ENCODE measurements around the gene KLF5.
"Not testable (repeated sequence)": the region's sequence is repeated elsewhere in the genome, so short reads cannot be mapped to it uniquely, and the experiment has no call there.

Gene KLF5

GRCh38 chr13:73090116-73090822, 31.5 kb downstream of the KLF5 start:
- DNase-seq: no peak

DNA sequence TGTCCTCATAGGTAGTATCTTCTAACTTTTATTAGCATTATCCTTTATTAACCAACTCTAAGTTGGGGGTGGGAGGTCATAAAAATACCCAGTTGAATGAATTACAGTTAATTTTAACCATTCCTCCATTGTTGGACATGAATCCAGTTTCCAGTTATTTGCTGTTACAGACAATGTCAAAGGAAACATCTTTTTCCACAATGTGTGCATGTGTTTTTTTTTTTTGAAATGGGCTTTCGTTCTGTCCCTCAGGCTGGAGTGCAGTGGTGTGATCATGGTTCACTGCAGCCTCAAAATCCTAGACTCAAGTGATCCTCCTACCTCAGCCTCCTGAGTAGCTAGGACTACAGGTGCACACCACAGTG, 32.0 kb downstream of the KLF5 start:
- DNase-seq: no peak

DNA sequence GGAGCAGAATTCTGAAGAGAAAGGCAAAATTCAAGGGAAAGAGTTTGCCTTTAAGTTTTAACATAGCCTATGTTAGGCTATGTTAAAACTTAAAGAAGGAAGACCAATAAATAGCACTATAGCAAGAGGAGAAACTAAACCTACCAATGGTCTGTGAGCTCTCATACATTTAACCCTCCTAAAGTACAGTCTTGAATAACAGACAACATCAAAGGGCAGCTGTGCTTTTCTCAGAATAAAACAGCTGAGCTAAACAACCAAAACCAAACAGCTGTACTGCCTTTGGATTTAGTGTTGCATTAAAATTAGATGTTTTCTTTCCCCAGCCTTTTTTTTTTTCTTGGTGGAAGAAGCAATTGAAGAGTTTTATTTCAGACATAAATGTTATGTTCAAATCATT, 34.0 kb downstream of the KLF5 start:
- no peak for DNase-seq

GRCh38 chr13:73096173-73096572, 37.4 kb downstream of the KLF5 start:
- no peak for DNase-seq

DNA sequence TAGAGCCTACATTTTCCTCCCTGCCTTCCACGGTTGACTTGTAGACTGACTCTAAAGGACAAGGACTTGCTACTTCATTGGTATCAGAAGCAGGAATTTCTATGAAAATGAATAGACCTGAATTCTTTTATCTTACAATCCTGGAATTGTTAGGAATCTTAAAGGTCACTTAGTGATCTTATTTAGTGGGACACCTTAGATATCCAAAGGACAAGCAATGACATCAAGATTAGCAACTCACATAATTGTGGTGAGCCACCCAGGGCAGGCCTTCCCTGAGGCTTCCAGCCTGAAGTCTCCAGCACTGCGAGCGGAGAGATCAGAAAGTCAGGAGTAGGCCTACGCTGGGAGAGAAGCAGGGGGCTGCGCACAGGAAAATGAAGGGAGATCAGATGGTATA, 37.8 kb downstream of the KLF5 start:
- no peak for DNase-seq

- DNase-seq: not testable (repeated sequence)
These were observed 42.0 kb downstream of the KLF5 start for GRCh38 chr13:73100781-73101180.

DNA sequence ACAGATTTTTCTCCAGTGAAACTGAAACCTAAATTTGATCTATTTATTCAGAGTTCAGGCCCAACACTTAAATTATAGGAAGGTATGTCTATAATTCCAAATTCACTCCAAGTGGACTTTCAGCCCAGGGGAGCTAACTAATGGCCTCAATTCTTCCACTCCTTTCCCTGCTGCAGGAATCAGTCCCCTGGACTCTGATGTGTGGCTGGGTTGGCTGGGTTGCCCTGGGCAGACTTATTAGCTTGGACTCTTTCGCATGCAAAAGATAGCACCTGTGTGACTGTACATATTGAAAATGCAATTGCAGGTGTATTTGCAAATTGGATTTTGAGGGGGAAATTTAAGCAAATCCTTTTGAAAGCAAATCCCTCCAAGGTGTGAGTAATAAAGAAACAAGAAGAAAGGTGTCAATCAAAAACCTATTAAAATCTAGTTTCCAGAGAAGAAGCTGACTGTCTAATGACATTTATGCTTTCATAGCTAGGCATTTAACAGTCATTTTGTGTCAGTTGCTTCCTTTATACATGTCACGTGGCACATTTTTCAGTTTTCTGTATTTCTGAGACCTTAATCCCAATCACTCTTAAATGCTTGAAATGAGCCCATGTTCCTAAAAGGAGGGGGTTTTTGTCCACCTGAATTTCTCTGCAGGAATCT, 42.7 kb downstream of the KLF5 start:
- no peak for DNase-seq

DNA sequence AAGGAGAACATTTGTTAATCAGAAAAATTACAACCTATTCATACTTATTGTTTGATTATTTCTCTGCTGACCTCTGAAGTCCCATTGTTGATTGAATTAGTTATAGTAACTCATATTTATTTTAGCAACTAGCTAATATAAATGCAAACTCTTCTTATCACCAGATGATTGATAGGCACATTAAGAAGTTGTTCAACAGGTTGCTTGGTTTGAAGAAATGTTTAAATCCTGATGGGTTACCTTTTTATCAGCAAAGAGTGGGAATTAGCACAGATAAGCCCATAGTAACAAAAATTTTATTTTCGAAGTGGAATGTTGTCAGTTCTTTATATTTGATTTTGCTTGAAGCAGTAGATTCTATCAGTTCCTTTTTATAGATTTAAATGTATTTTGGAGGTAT, 44.4 kb downstream of the KLF5 start:
- DNase-seq: no peak

- DNase-seq: no peak
These were observed 47.8 kb downstream of the KLF5 start for GRCh38 chr13:73106513-73107178.

GRCh38 chr13:73107481-73107880, 48.7 kb downstream of the KLF5 start:
- no peak for DNase-seq

DNA sequence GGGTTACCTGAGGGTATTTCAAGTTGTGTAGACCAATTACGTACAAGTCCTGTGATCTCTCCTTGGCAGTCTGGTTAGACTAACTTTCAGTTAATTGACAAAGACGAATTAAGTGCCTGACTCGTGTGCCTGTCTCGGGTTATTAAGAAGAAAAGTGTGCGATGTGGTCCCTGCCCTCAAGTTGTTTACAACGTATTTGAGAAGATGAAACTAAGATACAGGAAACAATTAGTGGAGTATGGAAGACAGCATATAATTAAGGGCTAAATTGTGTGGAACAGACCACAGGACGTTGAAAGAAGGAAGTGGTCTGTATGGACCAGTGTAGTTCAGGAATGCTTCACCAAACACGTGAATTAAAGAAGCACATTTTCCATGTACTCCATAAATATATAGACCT, 49.2 kb downstream of the KLF5 start:
- DNase-seq: no peak

DNA sequence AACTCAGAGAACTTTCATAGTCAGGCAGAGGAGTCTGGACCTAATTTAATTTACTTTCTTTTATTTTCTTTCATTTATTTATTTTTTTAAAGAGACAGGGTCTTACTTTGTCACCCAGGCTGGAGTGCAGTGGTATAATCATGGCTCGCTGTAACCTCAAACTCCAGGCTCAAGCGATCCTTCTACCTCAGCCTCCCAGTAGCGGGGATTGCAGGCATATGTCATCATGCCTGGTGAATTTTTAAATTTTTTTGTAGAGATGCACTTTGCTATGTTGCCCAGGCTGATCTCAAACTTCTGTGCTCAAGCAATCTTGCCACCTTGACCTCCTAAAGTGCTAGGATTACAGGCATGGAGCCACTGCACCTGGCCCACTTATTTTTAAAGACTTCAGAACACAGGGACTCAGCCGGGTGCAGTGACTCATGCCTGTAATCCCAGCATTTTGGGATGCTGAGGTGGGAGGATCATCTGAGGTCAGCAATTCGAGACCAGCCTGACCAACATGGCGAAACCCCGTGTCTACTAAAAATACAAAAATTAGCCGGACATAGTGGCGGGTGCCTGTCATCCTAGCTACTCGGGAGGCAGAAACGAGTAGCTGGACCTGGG, 50.6 kb downstream of the KLF5 start:
- no peak for DNase-seq

DNA sequence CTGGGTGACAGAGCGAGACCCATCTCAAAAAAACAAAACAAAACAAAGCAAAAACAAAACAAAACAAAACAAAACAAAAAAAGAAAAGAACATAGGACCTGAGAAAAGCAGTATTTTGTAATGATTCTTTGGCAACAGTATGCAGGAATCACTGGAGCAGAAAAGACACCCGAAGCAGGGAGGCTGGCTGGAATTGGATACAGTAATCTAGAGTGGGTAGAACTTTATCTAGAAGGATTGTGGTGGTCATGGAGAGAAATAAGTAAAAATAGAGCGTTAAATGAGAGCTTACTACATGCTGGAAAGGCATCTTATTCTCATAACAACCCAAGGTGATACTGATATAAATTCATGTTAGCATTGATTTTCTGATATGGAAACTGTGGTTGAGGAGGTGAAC, 51.2 kb downstream of the KLF5 start:
- DNase-seq: no peak

DNA sequence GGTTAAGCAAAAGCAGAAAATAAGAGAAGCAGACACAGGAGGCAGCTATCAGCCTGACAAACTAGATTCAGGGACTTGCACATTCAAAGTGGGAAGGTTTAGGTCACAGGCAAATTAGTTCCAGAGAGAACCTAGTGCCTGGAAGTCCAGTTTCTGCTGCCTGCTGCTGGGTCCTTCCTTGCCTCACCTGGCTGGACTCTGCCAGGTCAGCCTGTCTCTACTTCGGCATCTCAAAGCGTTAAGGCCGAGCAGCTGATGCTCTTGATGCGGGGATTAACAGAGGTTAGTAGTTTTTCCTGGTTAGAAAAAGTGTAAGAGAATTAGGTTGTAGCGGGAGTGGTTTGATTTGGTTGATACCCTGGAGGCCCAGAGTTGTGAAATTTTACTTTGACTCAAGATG, 52.0 kb downstream of the KLF5 start:
- no peak for DNase-seq

DNA sequence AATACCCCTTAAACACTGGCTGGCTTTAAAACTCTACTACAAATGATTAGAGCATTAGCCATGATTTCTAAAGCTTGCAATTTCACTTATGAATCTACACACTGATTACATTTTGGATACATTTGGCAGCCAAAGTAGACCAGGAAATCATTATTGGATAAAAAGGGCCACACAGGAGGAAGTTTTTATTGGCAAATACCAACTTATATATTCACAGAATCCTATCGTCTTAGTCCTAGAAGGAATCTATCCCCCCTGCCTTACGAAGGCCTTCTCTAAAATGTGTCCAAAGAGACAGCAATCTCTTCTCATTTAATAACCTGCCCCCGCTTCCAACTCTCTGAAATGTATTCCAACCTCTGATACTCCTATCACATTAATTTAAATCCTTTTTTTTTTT, 52.5 kb downstream of the KLF5 start:
- no peak for DNase-seq

DNA sequence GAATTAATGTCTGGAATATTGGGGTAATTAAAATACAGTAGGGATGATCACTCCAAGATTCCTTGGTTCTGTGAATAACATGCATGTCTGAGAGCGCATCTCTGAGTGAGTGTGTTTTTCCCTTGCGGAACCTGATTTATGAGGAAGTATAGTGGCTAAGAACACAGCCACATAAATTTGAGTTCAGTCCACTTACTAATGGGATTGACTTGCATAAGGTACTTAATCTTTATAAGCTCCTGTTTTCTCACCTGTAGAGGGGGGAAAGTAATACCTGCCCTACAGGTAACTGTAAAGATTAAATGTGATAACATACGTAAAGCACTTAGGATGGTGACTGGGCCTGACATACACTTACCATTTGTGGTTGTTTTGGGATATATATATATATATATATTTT, 60.8 kb downstream of the KLF5 start:
- DNase-seq: no peak
